Suprapubic skin (tissue), 4 donors: ENCODE measurements around the gene GOLT1B.

Experiments
- POLR2A ChIP-seq, 2 donors: fragments of 450-650 bp; IDR thresholded peaks; one replicate each; pipeline ENCODE4 v1.6.1; 2017; ENCODE audit warnings: antibody characterized with exemption in 2 of 2, mild to moderate bottlenecking in 2 of 2, moderate library complexity in 2 of 2
- POLR2AphosphoS5 ChIP-seq, 3 donors: sonication (generic); formaldehyde crosslinking; IDR thresholded peaks; one replicate each; pipeline ENCODE4 v1.6.1; 2017; ENCODE audit warnings: antibody characterized with exemption in 3 of 3
- TF ChIP-seq, protein P1 (sequence below), 2 donors: fragments of 200-600 bp in 1 of 2; fragments of 450-650 bp in 1 of 2; sonication (generic) in 1 of 2; IDR thresholded peaks; one replicate each; pipeline ENCODE4 v1.5.1; 2016 to 2019; ENCODE audit warnings: antibody characterized with exemption in 2 of 2, mild to moderate bottlenecking in 1 of 2, moderate library complexity in 1 of 2

- TF ChIP-seq POLR2AphosphoS5 (IDR thresholded peaks at IDR 0.05) (no peak), POLR2A (IDR thresholded peaks at IDR 0.05) (no peak)
- TF ChIP-seq, protein P1, sequence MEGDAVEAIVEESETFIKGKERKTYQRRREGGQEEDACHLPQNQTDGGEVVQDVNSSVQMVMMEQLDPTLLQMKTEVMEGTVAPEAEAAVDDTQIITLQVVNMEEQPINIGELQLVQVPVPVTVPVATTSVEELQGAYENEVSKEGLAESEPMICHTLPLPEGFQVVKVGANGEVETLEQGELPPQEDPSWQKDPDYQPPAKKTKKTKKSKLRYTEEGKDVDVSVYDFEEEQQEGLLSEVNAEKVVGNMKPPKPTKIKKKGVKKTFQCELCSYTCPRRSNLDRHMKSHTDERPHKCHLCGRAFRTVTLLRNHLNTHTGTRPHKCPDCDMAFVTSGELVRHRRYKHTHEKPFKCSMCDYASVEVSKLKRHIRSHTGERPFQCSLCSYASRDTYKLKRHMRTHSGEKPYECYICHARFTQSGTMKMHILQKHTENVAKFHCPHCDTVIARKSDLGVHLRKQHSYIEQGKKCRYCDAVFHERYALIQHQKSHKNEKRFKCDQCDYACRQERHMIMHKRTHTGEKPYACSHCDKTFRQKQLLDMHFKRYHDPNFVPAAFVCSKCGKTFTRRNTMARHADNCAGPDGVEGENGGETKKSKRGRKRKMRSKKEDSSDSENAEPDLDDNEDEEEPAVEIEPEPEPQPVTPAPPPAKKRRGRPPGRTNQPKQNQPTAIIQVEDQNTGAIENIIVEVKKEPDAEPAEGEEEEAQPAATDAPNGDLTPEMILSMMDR (IDR thresholded peaks at IDR 0.05): no peak
Observed at GRCh38 chr12:21476949-21477348, 24.6 kb upstream of the GOLT1B start.
